Embryonic facial prominence (tissue), 1 donor: ENCODE measurements around the gene ZNF304.

ENCODE experiments used
- DNase-seq: peaks from one replicate; pipeline ENCODE4 v3.0.0-alpha.2; 2016; ENCODE audit errors: extremely low spot score

The ZNF304 gene

DNA sequence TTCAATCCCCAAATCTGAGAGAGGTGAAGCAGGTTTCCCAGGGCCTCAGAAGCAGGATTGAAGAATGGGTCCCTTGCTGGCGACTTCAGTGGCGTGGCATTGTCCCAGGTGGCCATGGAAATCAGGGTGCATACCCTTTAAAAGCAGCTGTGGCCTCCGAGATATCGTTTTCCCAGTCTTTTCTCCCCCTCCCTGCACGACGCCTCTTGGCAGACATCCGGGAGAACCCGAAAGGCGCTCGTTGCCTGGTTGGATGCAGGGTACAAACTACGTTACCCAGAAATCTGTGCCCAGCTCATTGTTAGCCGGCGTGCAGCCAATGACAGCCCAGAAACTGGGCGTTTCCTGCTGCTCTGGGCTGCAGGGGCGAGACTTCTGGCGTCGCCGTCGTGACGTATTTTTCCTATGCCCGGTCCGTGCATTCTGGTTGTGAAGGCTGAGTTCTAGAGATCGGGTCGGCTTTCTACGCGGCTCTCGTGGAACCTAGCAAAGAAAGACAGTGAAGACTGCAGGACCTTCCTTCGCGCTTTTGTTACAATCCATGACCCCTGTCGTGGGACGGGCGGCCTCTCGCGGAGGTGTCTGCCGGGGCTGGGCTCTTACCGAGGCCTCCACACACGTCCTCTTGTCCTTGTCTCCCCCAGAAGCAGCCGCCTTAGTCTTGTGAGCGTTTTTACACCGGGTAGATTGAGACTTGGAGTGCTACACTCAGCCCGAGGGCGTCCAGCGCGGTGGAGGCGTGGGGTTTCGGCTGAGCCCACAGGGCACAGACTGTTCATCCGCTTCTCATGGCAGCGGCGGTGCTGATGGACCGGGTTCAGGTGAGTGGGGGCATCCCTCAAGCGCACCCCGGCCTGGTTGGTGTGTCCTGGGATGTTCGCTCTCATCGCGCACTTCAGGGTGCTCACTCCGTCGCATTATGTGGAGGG lies at the start of gene ZNF304:
Gene ZNF304 (plus strand): TSS at position 395 of the 929 bp plus-strand sequence. CDS start 394 bp downstream, at position 789.
- peak; percentile 92 for DNase-seq

DNA sequence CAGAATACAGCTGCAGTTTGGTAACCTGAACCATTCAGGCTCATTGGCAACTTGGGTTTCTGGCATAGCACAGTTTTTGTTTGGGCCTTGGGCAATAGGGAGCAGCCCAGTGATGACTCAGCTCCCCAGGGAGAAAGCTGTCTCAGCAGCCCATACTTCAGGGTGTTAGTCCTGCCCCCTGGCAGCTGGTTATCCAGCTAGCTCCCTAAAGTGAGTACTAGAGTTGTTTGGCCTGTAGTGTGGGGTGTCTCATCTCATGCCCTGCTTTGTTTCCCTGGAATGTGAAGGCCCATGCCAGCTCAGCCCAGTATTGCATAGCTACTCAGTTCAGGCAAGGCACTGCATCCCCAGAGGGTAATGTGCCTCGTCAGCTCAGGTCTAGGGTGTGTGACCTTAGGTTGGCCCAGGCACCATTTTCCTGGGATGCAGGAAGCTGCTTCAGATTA lies 49.0 kb upstream of the ZNF304 start:
- DNase-seq: no peak

DNA sequence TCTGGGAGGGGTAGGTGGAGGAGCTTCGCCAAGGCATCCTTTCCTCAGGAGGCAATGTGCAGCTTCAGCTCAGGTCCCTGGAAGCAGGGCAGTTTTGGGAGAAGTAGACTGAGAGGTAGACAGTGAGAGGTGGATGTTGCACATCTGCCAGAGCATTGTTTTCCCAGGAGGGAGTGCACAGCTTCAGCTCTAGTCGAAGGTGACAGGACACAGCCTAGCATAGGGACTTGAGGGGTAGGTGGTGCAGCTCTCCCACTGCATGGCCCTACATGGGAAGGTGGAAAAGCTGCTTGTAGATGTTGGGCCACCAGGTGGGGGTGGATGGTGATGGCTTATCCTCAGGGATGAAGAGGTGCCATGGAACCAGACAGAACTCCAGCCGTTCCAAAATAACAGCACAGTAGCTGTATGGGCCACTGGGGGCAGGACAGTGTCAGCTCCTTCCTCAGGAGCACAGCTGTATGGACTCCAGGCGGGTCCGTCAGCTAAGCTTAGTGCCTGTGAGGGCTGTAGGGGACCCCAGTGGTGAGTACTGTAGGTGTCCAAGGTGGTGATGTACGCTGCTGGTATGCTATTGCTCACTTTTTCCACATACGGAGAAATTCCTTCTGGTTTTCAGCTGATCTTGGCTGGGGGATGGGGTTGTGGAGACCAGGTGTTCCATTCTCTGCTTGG lies 48.2 kb upstream of the ZNF304 start:
- DNase-seq: no peak

DNA sequence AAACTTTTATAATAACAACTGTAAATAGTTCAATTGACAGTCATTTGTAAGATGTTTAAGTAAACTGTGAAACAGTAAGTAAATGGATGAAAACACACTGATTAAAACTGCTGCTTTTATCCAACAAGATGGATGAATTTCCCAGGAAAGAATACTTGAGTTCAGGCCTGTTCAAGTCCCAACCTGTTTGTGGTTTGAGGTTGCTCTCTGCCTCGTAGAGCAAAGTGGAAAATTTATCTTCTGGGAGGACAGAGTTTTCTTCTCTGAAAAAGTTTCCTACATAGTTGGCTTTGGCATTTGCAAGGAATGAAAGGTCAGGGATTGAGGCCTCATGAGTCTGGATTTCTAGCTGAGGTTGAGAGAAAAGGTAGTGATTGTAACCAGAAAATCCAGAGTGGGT lies 46.0 kb upstream of the ZNF304 start:
- DNase-seq: no peak

DNA sequence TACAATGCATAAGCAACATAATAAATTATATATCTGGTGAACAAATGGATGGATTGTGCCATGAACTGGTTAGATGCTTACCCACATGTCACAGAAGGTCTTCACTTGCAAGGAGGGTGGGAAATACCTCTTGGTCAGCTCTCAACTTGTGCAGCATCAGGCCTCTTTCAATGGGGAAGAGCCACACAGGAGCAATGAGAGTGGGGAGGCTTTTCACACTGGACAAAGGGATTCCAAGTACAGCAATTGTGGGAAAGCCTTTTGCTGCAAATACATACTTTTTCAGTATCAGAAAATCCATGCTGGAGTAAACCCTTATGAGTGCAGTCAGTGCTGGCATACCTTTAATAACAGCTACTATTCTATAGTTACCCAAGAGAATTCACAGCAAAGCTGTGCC lies 42.6 kb upstream of the ZNF304 start:
- DNase-seq: no peak

DNA sequence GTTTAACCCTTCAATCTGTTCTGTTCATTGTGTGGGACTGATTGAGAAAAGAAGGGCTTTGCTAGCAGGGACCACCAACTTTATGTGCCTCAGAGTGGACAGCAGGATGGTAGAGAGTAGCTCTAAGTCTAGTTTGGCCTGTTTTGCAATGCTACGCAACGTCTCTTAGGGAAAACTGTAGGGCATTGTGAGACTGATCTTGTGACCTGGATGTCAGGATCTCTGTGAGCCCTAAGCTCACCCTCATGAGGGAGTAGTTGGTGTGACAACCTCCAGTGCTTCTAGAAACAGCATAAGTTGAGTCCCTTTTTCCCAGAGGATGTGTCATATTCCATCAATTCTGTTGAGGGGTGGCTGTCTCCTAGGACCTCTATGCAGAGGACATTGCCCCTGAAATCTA lies 40.3 kb upstream of the ZNF304 start:
- no peak for DNase-seq

DNA sequence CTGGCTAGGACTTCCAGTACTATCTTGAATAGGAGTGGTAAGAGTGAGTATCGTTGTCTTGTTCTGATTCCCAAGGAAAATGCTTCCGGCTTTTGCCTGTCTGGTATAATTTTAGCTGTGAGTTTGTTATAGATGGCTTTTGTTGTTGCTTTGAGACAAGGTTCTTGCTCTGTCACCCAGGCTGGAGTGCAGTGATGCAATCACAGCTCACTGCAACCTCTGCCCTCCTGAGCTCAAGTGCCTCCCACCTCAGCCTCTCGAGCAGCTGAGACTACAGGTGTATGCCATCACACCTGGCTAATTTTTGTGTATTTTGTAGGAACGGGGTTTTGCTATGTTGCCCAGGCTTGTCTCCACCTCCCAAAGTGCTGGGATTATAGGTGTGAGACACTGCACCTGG lies 36.9 kb upstream of the ZNF304 start:
- no peak for DNase-seq

DNA sequence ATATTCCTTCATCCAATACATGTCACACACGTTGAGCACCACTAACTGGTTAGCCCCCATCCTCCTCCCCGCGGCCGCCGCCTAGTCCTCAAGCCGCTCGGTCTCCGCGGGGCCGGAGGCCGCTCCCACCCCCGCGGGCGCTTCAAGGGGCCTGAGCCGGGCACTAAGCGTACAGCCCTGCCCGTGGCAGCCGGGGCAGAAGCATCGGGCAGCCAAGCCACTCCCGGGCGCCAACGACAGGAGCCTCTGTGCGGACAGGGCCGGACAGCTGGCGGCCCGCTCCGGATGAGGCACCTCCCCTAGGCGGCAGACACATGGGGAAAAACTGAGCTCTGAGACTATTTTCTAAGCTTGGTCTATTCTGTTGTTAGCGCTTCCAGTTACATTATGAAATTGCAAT lies 33.6 kb upstream of the ZNF304 start:
- no peak for DNase-seq

DNA sequence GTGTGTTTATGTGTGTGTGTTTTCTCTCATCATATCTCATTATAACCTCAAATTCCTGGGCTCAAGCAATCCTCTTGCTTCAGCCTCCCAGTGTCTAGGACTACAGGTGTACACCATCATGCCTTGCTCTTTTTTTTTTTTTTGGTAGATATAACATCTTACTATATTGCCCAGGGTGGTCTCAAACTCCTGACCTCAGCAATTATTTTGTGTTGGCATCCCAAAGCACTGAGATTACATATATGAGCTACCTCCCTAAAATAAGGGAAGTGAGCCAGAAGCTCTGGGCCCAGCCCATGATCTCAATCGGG lies 31.2 kb upstream of the ZNF304 start:
- no peak for DNase-seq

DNA sequence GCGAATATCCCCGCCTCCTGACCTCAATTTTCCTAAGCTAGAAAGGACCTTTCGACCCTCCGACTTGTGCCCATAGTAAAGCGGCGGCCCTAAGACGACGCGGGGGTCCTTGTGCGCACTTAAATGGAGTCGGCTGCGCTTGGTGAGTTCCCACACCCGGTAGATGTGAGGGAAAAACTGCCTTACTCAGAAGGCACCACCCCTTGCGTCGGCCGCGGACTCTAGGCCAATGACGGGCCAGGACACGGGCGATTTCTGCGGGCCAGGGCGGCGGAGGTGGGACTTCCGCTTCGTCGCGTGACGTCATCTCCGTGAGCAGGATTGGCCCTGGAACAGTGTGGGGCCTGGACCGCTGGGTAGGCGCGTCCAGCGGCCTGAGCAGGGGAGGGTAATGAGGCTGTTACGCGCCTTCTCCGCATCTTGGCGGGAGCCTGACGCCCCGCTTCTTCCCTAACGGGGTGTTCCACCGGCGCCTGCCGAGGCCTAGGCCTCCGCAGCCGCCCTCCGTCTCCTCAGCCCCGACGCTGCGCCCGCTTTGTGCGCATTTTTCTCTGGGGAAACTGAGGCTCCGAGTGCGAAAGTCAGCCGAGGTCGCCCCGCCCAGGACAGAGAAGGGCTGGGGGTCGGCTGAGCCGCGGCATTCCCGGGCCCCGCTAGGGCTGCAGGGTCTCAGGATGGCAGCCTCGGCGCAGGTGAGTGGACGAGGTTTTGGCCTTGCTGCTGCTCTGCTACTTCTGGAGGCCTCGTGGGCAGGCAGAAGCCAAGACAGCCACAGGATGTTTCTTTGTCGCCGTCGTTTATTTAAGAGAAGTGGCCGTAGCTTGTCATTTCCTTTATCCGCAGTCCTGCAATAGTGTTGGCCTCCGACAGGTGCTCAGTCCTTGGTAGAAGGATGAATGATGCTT lies 30.6 kb upstream of the ZNF304 start, which contains the start of gene ZNF543:
Gene ZNF543 (plus strand): TSS at position 293 of the 905 bp plus-strand sequence. CDS start 382 bp downstream, at position 675.
- peak; percentile 88 for DNase-seq

DNA sequence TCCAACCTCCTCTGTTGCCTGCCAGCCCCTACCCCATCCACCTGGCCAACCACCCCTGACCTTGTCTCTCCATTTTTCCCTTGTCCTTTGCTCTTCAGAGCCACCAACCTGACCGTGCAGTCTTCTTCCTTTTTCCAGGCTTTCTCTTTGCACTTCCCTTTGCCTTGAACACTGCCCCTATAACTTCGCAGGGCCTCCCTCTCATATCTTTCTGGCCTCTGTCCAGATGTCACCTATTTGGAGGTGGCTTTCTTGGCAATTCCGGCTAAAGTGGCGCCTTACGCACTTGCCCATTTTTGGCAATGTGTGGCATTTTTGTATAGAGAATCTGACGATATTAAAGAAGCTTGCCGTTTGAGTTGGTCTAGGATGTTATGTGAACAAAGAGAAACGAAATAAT lies 30.0 kb upstream of the ZNF304 start:
- no peak for DNase-seq

DNA sequence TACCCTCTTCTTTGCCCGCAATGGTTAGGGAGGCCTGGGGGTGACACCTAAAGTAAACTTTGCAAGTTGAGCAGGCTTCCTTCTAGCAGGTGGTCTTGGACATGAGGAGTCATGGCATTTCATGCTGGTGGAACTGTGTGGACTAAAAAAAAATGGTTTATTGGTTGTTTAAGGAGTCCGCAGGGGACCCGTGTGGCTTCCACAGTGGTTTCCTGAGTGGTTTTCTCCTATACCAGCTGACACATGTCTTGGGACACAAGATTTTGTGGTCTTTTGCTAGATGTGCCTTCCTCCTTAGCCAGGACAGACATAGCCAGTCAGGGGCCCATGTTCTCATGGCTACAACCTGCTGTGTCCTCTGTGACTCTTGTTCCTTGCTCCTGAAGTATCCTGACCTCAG lies 29.3 kb upstream of the ZNF304 start:
- DNase-seq: no peak

DNA sequence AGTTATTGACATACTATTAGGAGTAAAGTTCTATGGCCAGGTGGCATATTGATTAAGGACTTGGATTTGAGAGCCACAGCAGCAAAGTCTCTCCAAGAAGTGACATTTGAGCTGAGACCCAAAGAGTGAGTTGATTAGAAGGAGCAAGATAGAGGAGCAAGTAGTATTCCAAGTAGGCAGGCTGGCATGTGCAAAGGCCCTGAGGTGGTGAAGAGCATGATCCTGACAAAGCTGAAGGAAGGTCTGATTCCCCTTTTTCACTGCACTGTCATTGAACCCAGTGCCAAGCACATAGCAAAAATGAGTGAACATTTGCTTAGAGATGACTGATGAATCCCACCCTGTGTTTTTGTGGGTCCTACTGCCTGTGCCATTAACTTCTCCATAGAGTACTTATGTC lies 26.1 kb upstream of the ZNF304 start:
- DNase-seq: no peak

DNA sequence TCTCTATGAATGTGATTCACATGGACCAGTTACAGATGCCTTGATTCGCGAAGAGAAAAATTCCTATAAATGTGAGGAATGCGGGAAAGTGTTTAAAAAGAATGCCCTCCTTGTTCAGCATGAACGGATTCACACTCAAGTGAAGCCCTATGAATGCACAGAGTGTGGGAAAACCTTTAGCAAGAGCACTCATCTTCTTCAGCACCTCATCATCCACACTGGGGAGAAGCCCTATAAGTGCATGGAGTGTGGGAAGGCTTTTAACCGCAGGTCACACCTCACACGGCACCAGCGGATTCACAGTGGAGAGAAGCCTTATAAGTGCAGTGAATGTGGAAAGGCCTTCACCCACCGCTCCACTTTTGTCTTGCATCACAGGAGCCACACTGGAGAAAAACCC lies 23.1 kb upstream of the ZNF304 start:
- no peak for DNase-seq

DNA sequence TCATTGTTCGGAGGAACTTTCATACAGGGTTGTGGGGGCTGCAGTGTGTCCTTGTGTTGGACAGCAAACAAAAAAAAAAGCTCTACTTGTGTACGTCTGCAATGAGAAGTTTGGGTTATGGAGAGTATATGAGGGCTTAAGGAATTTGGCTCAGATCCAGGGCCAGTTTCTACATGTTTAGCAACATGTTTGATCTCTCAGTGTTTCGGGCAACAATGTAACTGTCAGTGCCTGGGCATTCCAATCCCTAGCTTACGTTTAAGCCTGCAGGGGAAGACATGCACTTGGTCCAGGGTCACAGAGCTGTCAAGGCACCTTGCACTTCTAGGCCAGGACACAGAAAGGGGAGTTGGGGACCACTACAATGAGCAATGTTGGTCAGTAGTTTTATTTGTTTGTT lies 16.9 kb upstream of the ZNF304 start:
- DNase-seq: no peak

DNA sequence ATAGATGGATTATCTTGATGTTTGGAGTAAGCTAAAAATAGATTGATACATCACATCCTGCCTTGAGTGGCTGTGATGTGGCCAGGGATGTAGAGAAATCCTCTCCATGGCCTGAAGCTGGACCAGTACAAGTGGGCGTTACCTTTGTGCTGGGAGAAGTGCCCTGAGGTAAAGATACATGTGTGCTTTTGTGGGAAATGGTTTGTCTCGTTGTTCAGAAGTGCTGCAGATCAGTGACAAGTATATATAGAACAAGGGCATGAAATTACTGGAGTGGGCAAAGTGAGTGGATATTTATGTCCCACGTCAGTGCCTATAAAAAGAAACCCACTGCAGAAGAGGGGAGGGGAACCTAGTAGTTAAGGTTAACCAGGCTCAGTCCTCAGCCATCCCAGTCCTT lies 12.2 kb upstream of the ZNF304 start:
- DNase-seq: no peak

DNA sequence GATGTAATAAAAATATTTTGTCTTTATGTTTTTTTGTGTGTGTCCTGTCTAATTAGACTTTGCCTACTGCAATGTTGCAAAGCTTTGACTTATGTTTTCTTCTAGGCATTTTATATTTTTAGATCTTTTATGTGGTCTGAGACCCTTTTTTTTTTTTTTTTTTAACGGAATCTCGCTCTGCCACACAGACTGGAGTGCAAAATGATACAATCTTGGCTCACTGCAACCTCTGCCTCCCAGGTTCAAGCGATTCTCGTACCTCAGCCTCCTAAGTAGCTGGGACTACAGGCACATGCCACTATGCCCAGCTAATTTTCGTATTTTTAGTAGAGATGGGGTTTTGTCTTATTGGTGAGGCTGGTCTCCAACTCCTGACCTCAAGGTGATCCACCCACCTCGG lies 8.5 kb upstream of the ZNF304 start:
- DNase-seq: no peak

DNA sequence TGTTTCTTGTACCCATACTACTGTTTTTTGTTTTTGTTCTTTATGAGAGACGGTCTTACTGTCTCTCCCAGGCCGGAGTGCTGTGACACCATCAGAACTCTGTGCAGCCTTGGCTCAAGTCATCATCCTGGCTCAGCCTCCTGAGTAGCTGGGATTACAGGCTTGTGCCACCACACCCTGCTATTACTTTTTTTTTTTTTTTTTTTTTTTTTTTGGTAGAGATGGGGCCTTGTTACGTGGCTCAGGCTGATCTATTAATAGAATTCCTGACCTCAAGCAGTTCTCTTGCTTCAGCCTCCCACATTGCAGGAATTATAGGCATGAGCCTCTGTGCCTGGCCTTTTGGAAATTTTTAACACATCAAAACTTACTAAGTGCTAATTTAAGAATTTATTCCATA lies 2.9 kb upstream of the ZNF304 start:
- no peak for DNase-seq

DNA sequence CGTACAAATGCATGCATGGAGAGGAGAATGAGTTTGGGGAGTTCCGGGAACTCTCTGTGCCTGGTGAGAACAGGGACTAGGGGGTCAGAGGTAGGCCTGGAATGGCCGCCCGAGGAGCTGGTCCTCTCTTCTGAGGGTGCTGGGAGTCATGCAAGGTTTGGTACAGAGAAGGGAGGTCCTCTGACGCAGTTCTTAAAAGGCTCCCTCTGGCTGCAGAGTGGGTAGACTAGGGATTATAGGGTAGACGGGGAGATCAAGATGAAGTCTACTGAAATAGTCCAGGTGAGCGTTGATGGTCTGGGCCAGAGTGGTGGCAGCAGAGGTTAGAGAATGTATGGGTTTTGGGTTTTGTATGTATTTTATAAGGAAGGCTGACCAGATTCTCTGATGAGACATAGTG lies 796 bp downstream of the ZNF304 start:
- no peak for DNase-seq

DNA sequence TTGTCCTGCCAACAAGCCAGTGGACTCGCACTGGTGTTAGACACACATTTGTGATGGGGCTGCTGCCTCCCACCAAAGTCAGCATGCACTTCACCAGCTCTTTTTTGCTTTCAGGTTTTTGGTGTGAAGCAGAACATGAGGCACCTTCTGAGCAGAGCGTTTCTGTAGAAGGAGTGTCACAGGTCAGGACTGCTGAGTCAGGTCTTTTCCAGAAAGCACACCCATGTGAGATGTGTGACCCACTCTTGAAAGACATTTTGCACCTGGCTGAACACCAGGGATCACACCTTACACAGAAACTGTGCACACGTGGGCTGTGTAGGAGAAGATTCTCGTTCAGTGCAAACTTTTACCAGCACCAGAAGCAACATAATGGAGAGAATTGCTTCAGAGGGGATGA lies 4.8 kb downstream of the ZNF304 start:
- no peak for DNase-seq

DNA sequence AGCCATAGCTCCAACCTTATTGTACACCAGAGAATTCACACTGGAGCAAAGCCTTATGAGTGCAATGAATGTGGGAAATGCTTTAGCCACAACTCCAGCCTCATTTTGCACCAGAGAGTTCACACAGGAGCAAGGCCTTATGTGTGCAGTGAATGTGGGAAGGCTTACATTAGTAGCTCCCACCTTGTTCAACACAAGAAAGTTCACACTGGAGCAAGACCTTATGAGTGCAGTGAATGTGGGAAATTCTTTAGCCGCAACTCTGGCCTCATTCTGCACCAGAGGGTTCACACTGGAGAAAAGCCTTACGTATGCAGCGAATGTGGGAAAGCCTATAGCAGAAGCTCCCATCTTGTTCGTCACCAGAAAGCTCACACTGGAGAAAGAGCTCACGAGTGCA lies 6.3 kb downstream of the ZNF304 start:
- DNase-seq: no peak

DNA sequence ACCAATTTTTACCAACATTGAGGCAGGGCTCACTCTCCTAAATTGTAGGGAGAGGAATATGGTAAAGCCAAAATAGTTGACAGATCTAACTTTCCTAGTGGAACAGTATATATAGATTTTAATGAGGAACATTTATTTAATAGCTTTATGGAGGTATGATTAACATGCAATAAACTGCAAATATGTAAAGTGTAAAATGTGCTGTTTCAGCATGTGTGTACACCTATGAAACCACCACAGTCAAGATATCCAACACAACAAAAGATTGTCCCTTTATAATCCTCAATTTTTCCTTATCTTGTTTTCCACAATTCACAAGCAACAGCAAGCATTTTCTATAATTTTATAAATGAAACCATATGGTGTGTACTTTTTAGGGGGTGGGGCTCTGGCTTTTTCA lies 8.2 kb downstream of the ZNF304 start:
- DNase-seq: no peak
